ENCODE results near the gene TGM1. TPM values are rescaled to one million over a fixed set of nuclear protein-coding genes. Genes with fewer than 3 reads are reported as not detected.

TGM1 gene
- total RNA-seq, 1 donor from 2014 or later = 2.7 TPM

Other genes starting within 250 kb of the TGM1 start
- 0.12 TPM for gene CARMIL3, start 211.2 kb downstream of the TGM1 start, total RNA-seq
- gene CPNE6, start 191.6 kb downstream of the TGM1 start, total RNA-seq = not detected
- 3.0 TPM for gene PCK2, start 168.9 kb downstream of the TGM1 start, total RNA-seq
- 85.8 TPM for gene DCAF11, start 148.4 kb downstream of the TGM1 start, total RNA-seq
- 0.77 TPM for gene NRL, start 148.2 kb downstream of the TGM1 start, total RNA-seq
- 140 TPM for gene FITM1, start 132.5 kb downstream of the TGM1 start, total RNA-seq
- gene PSME1, start 127.0 kb downstream of the TGM1 start, total RNA-seq = 137 TPM
- 16.4 TPM for gene EMC9, start 121.6 kb downstream of the TGM1 start, total RNA-seq
- gene PSME2, start 116.6 kb downstream of the TGM1 start, total RNA-seq = 92.6 TPM
- 42.8 TPM for gene RNF31, start 115.7 kb downstream of the TGM1 start, total RNA-seq
- 27.6 TPM for gene IRF9, start 101.9 kb downstream of the TGM1 start, total RNA-seq
- 3.2 TPM for gene REC8, start 91.1 kb downstream of the TGM1 start, total RNA-seq
- gene IPO4, start 74.4 kb downstream of the TGM1 start, total RNA-seq = 14.9 TPM
- gene TM9SF1, start 67.7 kb downstream of the TGM1 start, total RNA-seq = 19.2 TPM
- gene TSSK4, start 57.5 kb downstream of the TGM1 start, total RNA-seq = 0.25 TPM
- 30.1 TPM for gene CHMP4A, start 49.7 kb downstream of the TGM1 start, total RNA-seq
- gene MDP1, start 47.1 kb downstream of the TGM1 start, total RNA-seq = 15.4 TPM
- 225 TPM for gene NEDD8, start 30.8 kb downstream of the TGM1 start, total RNA-seq
- 29.0 TPM for gene GMPR2, start 30.2 kb downstream of the TGM1 start, total RNA-seq
- gene TINF2, start 20.6 kb downstream of the TGM1 start, total RNA-seq = 34.5 TPM
- 19.4 TPM for gene RABGGTA, start 8.4 kb upstream of the TGM1 start, total RNA-seq
- 5.9 TPM for gene DHRS1, start 36.6 kb upstream of the TGM1 start, total RNA-seq
- 25.5 TPM for gene NOP9, start 36.7 kb upstream of the TGM1 start, total RNA-seq
- gene CIDEB, start 44.8 kb upstream of the TGM1 start, total RNA-seq = 3.9 TPM
- 1.5 TPM for gene LTB4R2, start 47.0 kb upstream of the TGM1 start, total RNA-seq
- gene LTB4R, start 48.3 kb upstream of the TGM1 start, total RNA-seq = 1.6 TPM
- gene ADCY4, start 71.9 kb upstream of the TGM1 start, total RNA-seq = 26.5 TPM
- 3.5 TPM for gene RIPK3, start 76.8 kb upstream of the TGM1 start, total RNA-seq
- gene NFATC4, start 105.0 kb upstream of the TGM1 start, total RNA-seq = 21.7 TPM
- gene NYNRIN, start 135.8 kb upstream of the TGM1 start, total RNA-seq = 7.3 TPM
- gene CBLN3, start 166.5 kb upstream of the TGM1 start, total RNA-seq = 2.3 TPM
- gene KHNYN, start 166.8 kb upstream of the TGM1 start, total RNA-seq = 25.1 TPM
- 86.8 TPM for gene SDR39U1, start 179.6 kb upstream of the TGM1 start, total RNA-seq
- 0.47 TPM for gene CMA1, start 245.1 kb upstream of the TGM1 start, total RNA-seq

Data from left ventricle myocardium superior (tissue), 1 donor.